AML-193 (cell line): ENCODE measurements around the gene DOK3.

Source experiments
- DNase-seq, 2 experiments: peaks; one replicate each; lab custom pipeline; 2025; lab: John Stamatoyannopoulos, UW

Gene DOK3

DNA sequence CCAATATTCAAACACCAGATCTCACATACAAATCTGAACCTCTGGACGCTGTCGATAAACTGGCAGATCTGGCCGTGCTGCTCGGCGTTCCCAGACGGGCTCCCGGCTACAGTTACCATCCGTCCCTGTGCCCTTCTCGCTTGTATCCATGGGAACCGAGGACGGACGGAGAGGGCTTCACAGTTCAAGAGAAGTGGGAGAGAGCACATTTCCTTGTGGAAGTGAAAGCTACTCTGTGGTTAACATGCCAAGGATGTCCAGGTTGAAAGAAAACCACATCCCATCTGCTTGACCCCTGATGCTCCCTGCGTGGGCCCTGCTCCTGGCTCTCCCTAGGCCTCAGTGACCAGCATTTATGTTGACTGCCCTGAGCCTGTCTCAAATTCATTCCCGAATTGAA lies 29.9 kb downstream of the DOK3 start:
- no peak for DNase-seq

DNA sequence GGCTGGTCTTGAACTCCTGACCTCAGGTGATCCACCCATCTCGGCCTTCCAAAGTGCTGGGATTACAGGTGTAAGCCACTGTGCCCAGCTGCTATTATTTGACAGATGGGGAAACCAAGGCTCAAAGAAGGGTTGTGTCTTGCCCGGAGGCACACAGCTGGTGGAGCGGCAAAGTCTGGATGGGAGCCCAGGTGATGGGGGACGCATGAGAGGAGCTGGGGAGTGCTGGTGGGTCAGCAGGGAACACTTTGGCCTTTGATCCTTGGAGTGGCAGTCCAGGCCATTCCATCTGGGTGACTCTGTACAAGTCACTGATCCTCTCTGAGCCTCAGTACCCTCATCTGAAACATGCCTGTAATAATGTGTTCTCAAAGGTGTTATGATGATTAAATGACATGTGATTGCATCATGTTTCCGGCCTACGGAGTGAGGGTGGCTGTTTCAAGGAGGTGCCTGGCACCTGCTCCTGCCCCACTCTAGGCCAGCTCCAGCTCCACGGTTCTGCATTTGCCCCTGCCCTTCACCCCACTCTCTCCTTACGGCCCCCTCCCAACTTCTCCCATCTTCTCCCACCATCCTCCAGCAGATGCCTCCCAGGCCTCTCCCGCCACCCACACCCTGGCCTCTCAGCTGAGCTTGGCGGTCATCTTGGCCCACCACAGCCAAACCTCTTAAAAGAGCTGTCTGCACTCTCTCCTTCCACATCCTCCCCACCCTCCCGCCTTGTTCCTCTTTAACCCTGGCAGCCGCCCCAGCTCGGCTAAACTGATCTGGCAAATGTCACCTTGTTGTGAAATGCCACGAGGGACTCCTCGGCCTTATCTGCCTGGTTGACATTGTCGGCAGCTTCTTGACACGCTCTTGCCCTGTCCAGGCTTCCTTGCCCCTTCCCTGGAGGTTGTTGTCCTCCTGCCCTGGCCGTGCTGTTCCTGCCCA lies 30.6 kb downstream of the DOK3 start:
- DNase-seq, result peak; percentile 86 to 89

- no peak for DNase-seq
Measured at GRCh38 chr5:177477701-177478477, 31.7 kb downstream of the DOK3 start.

DNA sequence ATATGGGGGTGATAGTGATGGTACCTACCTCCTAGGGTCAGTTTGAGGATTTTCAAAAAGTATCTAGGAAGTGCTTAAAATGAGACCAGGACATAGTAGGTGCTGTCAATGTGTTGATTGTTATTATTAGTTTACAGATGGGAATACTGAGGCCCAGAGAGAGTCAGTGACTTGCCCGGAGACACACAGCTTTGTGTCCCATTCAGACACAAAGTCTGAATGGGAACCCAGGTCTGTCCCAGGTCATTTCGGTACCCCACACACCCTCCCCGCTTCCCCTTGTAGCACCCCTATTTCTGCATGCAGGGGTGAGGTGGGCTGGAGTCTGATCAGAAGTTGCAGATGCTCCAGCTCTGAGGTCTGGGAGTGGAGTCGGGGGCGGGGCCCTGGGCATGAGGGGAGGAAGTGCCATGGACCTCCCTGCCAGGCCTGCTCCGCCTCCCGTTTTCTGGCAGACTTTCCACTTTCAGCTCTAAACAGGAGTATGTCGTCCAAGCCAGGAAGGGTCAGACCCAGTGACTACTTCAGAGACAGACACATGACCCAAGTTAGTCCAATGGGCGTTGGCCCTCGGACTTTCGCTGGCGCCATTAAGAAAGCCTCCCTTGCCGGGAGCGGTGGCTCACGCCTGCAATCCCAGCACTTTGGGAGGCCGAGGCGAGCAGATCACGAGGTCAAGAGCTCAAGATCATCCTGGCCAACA lies 32.9 kb downstream of the DOK3 start:
- no peak for DNase-seq

- no peak for DNase-seq
Measured at GRCh38 chr5:177475563-177476427, 33.8 kb downstream of the DOK3 start.

GRCh38 chr5:177474846-177475562 lies 34.6 kb downstream of the DOK3 start:
- no peak for DNase-seq

DNA sequence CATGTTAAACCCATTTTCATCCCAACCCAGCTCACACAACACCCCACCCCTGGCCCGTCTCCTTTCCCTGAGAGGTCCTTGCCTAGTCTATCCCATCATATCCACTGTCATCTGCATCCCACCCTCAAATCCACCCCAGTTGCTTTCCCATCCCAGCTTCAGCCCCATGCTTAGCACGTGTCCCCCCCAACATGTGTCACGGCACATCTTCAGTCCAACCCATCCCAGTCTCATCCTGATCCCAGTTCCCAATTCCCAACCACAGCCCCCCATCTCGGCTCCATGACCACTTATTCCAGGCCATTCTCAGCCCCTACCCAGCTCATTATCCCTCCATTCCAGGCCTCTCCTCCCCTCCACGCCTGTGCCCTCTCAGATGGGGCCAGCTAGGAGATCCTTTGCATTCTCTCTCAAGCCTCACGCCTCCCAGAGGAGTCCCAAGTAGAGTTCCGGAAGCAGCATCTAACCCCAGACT lies 35.6 kb downstream of the DOK3 start:
- no peak for DNase-seq

DNA sequence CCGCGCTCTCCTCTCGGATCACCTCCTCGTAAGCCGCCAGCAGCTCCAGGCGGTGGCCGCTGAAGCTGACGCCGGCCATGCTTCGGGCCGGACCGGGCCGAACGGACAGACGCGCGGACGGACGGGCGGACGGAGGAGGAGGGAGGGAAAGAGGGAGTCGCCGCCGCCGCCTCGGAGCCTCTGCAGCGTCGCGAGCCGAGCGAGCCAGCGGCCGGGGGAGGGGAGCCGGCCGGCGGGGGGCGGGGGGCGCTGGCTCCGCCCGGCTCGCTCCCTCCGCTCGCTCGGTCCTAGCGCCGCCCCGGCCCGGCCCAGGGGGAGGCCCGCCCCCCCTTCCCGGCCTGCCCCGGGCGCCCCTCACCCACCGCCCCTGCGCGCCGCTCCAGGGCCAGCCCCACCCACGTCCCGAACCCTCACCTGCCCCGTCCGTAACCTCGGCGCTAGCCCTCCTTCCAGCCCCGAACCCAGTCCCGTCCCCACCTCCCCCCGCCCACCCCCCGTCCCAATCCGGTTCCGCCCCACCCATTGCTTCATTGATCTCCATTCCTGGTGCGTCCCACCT lies 36.1 kb downstream of the DOK3 start, which contains the start of gene DBN1:
Gene DBN1 (minus strand): TSS at position 192 of the 559 bp plus-strand sequence. CDS start 113 bp downstream, at position 79.
- DNase-seq, result no peak

GRCh38 chr5:177472460-177473442 lies 36.9 kb downstream of the DOK3 start:
- no peak for DNase-seq

DNA sequence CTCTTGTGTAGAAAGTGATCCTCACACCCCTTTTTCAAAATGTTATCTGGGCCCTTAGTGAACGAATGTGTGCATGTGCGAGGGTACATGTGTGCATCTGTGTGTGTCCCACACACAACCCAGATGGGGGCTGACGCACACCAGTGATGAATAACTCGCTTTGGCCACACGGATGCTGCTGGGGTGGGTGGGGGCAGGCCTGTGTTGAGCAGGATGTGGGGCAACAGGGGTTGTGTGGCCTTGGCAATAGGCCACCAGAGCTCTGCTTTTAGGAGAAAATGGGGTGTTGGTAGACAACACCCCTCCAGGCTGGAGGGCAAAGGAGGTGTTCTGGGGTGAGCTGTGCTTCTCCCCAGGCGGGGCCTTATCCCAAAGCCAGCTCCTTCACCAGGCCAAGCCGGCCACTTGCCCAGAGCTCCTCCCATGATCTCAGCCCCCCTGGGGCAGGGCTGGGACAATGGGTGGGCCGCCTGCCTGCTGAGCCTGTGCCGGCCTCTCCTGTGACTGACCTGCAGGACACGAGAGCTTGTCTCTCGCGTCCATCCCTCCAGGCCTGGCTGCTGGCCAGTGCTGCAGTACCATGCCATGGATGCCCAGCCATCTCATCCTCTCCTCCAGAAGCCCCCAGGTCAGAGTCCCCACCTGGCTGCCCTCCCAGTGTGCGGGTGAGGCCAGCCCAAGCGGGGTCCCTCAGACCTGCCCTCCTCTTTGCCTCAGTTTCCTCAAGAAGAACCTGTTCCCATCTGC lies 37.8 kb downstream of the DOK3 start:
- DNase-seq, result no peak

DNA sequence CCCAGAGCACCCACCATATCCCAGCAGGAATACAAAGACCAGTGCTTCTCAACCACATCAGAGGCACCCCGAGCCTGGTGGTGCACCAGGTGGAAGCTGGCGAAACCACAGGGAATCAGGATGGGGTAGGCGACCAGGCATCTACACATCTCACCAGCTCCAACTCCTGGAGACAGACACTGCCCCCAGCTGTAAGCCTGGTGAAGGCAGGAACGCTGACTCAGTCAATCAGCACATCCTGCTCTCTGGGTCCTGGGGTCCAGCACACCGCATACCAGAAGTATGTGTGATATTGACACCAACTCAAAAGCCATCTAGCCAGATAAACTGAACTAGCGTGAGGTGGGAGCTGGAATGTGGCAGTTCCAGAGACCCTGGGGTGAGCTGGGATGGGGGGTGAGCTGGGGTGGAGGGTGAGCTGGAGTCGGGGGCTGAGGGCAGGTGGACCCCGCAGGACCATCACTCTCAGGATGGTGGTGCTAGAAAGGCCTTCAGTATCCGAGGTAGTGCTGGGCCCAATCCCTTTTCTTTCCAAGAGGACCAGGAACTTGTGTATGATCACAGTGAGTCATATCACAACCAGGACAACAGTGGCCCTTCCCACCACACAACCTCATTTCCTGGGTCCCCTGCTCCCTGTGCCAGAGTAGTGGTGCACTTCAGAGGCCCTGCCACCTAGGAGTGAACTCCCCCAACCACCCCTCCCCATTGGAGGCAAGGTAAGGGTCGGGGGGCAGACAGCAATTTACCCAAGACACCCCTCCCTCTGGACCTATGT lies 38.7 kb downstream of the DOK3 start:
- DNase-seq, result no peak

- no peak for DNase-seq
Measured at GRCh38 chr5:177469750-177470525, 39.7 kb downstream of the DOK3 start.

- no peak for DNase-seq
Measured at GRCh38 chr5:177468685-177469628, 40.7 kb downstream of the DOK3 start.

GRCh38 chr5:177468329-177468684 lies 41.3 kb downstream of the DOK3 start:
- DNase-seq, result no peak

GRCh38 chr5:177467436-177467835 lies 42.2 kb downstream of the DOK3 start:
- no peak for DNase-seq

- DNase-seq, result no peak
Measured at GRCh38 chr5:177466861-177467260, 42.8 kb downstream of the DOK3 start.
